ENCODE results near the gene ELOB. TPM values are rescaled to one million over a fixed set of nuclear protein-coding genes. Genes with fewer than 3 reads are reported as not detected.

The ELOB gene
- total and polyA plus RNA-seq, 10 of the 15 experiments (the other 5 are each of a cell fraction or from before 2014, with no cell fraction given): 86.9 to 823 (median 263) TPM

DNA sequence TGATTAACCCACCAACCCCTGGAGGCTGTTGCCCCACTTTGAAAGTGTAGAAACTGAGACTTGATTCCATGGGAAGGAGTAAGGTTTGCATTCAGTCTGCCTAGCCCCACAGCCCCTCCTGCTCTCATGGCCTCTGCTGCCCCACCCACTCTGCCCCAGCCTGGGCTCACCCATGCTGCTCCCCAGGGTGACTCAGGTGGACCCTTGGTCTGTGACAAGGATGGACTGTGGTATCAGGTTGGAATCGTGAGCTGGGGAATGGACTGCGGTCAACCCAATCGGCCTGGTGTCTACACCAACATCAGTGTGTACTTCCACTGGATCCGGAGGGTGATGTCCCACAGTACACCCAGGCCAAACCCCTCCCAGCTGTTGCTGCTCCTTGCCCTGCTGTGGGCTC lies 27.6 kb upstream of the ELOB start:
- H3K36me3 ChIP-seq (ENCODE audit: control insufficient read depth in 2 of 2, insufficient read depth in 2 of 2, low read length in 1 of 2): no peaks in the 10 kb centered on the region
- no peaks in the 10 kb centered on the region for H3K9me3 ChIP-seq (replicated peaks; ENCODE audit: control insufficient read depth, insufficient read depth, low read length)
- TF ChIP-seq SMARCA5 (IDR thresholded peaks at IDR 0.05) (no peak), POU2F2 (IDR thresholded peaks at IDR 0.05; ENCODE audit: borderline replicate concordance, low read depth, low read length) (no peak), SIN3A (IDR thresholded peaks at IDR 0.05; ENCODE audit: low read depth, low read length) (no peak), NR2C2 (IDR thresholded peaks at IDR 0.05; ENCODE audit: borderline replicate concordance, control insufficient read depth, insufficient read length, low read depth) (no peak), YBX1 (IDR thresholded peaks at IDR 0.05) (no peak), SMAD1 (IDR thresholded peaks at IDR 0.05; ENCODE audit: low read depth, partially characterized antibody) (no peak), GABPA (IDR thresholded peaks at IDR 0.05; ENCODE audit: low read depth) (no peak)
- ATAC-seq (no peak), FAIRE-seq (no peak), DNase-seq (ENCODE audit: low read depth, low spot score) (no peak)
- H4K20me1 ChIP-seq (ENCODE audit: control insufficient read depth, insufficient read depth): no peaks in the 10 kb centered on the region
- ChIA-PET CTCF (no interaction called here), SMC1A (ENCODE audit: uncharacterized antibody, unreplicated experiment) (no interaction called here), RAD21 (ENCODE audit: unreplicated experiment) (no interaction called here), POLR2A (no interaction called here)
- H3K27ac ChIP-seq (ENCODE audit: control insufficient read depth, insufficient read depth): no peak overlapping the region
- peaks cover 0 to 1% of the 10 kb centered on the region in 2 experiments; a peak in 1 of 4 replicates for H3K27me3 ChIP-seq (replicated peaks in 1 of 2; ENCODE audit: control insufficient read depth in 2 of 2, insufficient read depth in 2 of 2, low read length in 1 of 2)
- no peak overlapping the region for H3K9ac ChIP-seq (ENCODE audit: control insufficient read depth, insufficient read depth, low read length)
- no TSS peak for BruUV-seq (replicated peaks)
- in situ Hi-C loops (cut with MboI): no loop called here
- no peaks in the 10 kb centered on the region for H3K79me2 ChIP-seq (ENCODE audit: control insufficient read depth, insufficient read depth, low read length)
- WGBS (ENCODE audit: insufficient coverage, insufficient replicate concordance, low lambda C conversion rate, missing lambda C conversion rate): 32% methylated on average over 4 of the region's 4 CpGs
- no peak overlapping the region for H3K4me2 ChIP-seq (ENCODE audit: control insufficient read depth, insufficient read depth)
- H2AFZ ChIP-seq (ENCODE audit: control insufficient read depth, low read depth, low read length): no peak overlapping the region
- intact Hi-C loops (cut with micrococcal nuclease; ENCODE audit: unreplicated experiment): loop anchor here (10.0 kb wide), 1 partner anchor 50 kb away; the partner anchor contains the start of gene PRSS22
- H3K4me1 ChIP-seq (ENCODE audit: control insufficient read depth, insufficient read depth, low read length): no peaks in the 10 kb centered on the region
- H3K4me3 ChIP-seq: no peak overlapping the region

DNA sequence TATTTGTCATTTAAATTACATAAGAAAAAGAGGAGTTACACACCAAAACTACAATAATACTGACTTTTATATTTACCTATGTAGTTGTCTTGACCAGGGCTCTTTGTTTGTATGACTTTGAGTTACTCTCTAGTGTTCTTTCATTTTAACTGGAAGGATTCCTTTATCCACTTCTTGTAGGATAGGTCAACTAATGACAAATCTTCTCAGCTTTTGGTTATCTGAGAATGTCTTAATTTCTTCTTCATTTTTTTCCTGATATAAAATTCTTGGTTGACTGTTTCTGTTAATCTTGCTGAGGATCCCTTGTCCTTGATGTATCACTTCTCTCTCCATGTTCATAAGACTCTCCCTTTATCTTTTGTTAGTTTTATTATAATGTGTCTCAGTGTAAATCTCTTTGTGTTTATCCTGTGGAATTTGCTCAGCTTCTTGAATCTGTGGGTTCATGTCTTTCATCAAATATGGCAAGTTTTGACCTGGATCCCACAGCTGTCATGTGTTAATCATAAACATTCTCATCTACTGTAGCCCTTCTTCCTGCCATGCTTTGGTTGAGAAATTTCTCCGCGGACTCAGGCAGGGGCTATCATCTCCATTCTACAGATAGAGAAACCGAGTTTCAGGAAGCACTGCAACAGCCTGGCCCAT lies 26.6 kb upstream of the ELOB start:
- peaks cover 0 to 1% of the 10 kb centered on the region in 2 experiments; a peak in 1 of 4 replicates for H3K27me3 ChIP-seq (replicated peaks in 1 of 2; ENCODE audit: control insufficient read depth in 2 of 2, insufficient read depth in 2 of 2, low read length in 1 of 2)
- H3K9me3 ChIP-seq (replicated peaks; ENCODE audit: control insufficient read depth, insufficient read depth, low read length): no peaks in the 10 kb centered on the region
- in situ Hi-C loops (cut with MboI): no loop called here
- H2AFZ ChIP-seq (ENCODE audit: control insufficient read depth, low read depth, low read length): no peak overlapping the region
- BruUV-seq (replicated peaks): no TSS peak
- H3K79me2 ChIP-seq (ENCODE audit: control insufficient read depth, insufficient read depth, low read length): no peaks in the 10 kb centered on the region
- FAIRE-seq: no peak
- no peak overlapping the region for H3K27ac ChIP-seq (ENCODE audit: control insufficient read depth, insufficient read depth)
- H3K4me1 ChIP-seq (ENCODE audit: control insufficient read depth, insufficient read depth, low read length): no peaks in the 10 kb centered on the region
- ChIA-PET SMC1A (ENCODE audit: uncharacterized antibody, unreplicated experiment) (no interaction called here), POLR2A (no interaction called here), RAD21 (ENCODE audit: unreplicated experiment) (no interaction called here), CTCF (no interaction called here)
- 30% methylated on average over 3 of the region's 3 CpGs for WGBS (ENCODE audit: insufficient coverage, insufficient replicate concordance, low lambda C conversion rate, missing lambda C conversion rate)
- H3K4me2 ChIP-seq (ENCODE audit: control insufficient read depth, insufficient read depth): no peak overlapping the region
- no peak for DNase-seq (ENCODE audit: low read depth, low spot score)
- intact Hi-C loops (cut with micrococcal nuclease; ENCODE audit: unreplicated experiment): loop anchor here (10.0 kb wide), 1 partner anchor 51 kb away; the partner anchor contains the start of gene PRSS22
- no peak overlapping the region for H3K4me3 ChIP-seq
- H3K9ac ChIP-seq (ENCODE audit: control insufficient read depth, insufficient read depth, low read length): no peak overlapping the region
- H4K20me1 ChIP-seq (ENCODE audit: control insufficient read depth, insufficient read depth): no peaks in the 10 kb centered on the region
- H3K36me3 ChIP-seq (ENCODE audit: control insufficient read depth in 2 of 2, insufficient read depth in 2 of 2, low read length in 1 of 2): no peaks in the 10 kb centered on the region
- no peak for ATAC-seq
- TF ChIP-seq SUZ12 (IDR thresholded peaks at IDR 0.05; ENCODE audit: unreplicated experiment): no peak
- no peak for TF ChIP-seq STAT1 (conservative IDR thresholded peaks at IDR 0.05)
- no peak for TF ChIP-seq TCF3 (IDR thresholded peaks at IDR 0.05; ENCODE audit: borderline replicate concordance, insufficient read depth, low read depth, low read length)
- TF ChIP-seq BHLHE40 (IDR thresholded peaks at IDR 0.05; ENCODE audit: borderline replicate concordance in 1 of 2, low read depth in 2 of 2, low read length in 1 of 2): no peak
- TF ChIP-seq HDAC2 (IDR thresholded peaks at IDR 0.05): no peak
- no peak for TF ChIP-seq BCL11A (IDR thresholded peaks at IDR 0.05; ENCODE audit: low read depth, low read length)
- no peak for TF ChIP-seq YBX1 (IDR thresholded peaks at IDR 0.05)
- TF ChIP-seq CREM (IDR thresholded peaks at IDR 0.05; ENCODE audit: low read depth): no peak
- TF ChIP-seq SMAD5 (IDR thresholded peaks at IDR 0.05; ENCODE audit: low read depth): no peak
- no peak for TF ChIP-seq YY1 (IDR thresholded peaks at IDR 0.05; ENCODE audit: low read depth, low read length)
- TF ChIP-seq, protein P1, sequence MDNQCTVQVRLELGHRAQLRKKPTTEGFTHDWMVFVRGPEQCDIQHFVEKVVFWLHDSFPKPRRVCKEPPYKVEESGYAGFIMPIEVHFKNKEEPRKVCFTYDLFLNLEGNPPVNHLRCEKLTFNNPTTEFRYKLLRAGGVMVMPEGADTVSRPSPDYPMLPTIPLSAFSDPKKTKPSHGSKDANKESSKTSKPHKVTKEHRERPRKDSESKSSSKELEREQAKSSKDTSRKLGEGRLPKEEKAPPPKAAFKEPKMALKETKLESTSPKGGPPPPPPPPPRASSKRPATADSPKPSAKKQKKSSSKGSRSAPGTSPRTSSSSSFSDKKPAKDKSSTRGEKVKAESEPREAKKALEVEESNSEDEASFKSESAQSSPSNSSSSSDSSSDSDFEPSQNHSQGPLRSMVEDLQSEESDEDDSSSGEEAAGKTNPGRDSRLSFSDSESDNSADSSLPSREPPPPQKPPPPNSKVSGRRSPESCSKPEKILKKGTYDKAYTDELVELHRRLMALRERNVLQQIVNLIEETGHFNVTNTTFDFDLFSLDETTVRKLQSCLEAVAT (IDR thresholded peaks at IDR 0.05): no peak
